Measurements from ENCODE around the gene EVC2. TPM values are rescaled to one million over a fixed set of nuclear protein-coding genes. Genes with fewer than 3 reads are reported as not detected.

The EVC2 gene
- total RNA-seq, 3 donors from 2014 or later (not counting 1 experiment from before 2014, with no cell fraction given) = 0.20 to 2.6 (median 1.5) TPM

DNA sequence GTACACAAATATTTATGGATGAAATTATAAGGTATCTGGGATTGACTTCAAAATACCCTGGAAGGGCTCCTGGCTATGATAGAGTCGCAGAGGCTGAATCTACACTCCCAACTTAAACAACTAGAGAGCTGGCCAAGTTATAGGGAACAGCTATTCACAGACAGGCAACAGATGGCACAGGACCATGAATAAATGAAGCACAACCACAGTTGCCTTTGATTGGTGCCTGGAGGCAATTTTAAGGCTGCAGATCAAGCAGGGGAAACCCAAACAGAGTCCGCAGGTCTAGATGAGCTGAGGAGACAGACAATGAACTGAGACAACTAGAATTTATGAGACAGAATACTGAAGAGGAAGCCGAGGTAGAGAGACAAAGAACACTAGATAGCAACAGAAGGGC lies 155.9 kb downstream of the EVC2 start:
- TF ChIP-seq CTCF (IDR thresholded peaks at IDR 0.05) = no peak
- ATAC-seq = no peak
- peaks cover 0 to 7% of the 10 kb centered on the region in 2 donors for H3K27me3 Mint-ChIP-seq (ENCODE audit: low read depth in 2 of 2)
- H3K27ac ChIP-seq (ENCODE audit: low read length) = no peak overlapping the region
- H3K27ac Mint-ChIP-seq = no peak overlapping the region
- intact Hi-C loops (cut with micrococcal nuclease) = no loop called here
- H3K27me3 ChIP-seq (ENCODE audit: control insufficient read depth, insufficient read depth, low read length) = no peaks in the 10 kb centered on the region
- peaks cover 0 to 2% of the 10 kb centered on the region in 2 donors for H3K9me3 Mint-ChIP-seq
- DNase-seq = no peak
- no peaks in the 10 kb centered on the region for H3K4me1 ChIP-seq (ENCODE audit: control insufficient read depth, insufficient read depth, low read length)
- no peaks in the 10 kb centered on the region for H3K9me3 ChIP-seq (ENCODE audit: control insufficient read depth, insufficient read depth, low read length)
- H3K4me3 Mint-ChIP-seq = no peak overlapping the region
- H3K4me1 Mint-ChIP-seq = no peaks in the 10 kb centered on the region
- H3K36me3 ChIP-seq (ENCODE audit: control insufficient read depth, insufficient read depth, low read length) = no peaks in the 10 kb centered on the region
- H3K4me3 ChIP-seq (ENCODE audit: low read length) = no peak overlapping the region
- no peaks in the 10 kb centered on the region for H3K36me3 Mint-ChIP-seq
- WGBS (ENCODE audit: insufficient coverage) = 76% methylated on average over 3 of the region's 3 CpGs

DNA sequence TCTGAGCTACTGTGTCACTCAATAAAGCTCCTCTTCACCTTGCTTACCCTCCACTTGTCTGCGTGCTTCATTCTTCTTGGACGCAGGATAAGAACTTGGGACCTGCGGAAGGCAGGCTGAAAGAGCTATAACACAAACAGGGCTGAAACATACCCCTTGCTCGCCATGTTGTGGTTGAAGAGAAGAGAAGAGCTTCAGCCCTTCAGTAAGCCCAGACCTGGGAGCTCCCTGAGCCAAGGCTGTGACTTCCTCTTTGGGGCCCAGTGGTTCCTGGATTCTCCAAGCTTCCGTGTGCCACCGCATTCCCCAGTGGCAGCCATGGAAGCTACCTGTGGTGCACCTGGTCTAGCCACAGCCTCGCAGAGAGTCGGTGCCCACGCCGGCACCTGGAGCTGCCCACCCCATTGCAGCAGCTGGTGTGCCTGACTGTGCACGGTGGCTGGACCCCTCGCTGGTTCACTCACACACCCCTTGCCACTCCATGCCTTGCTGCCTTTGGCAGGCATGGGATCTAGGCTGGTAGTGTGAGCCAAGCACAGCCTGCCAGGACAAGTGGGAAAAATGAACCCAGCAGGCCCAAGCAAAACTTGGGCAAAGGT lies 160.6 kb downstream of the EVC2 start:
- WGBS (ENCODE audit: insufficient coverage) = 94% methylated on average over 12 of the region's 12 CpGs
- H3K4me1 ChIP-seq (ENCODE audit: control insufficient read depth, insufficient read depth, low read length) = no peaks in the 10 kb centered on the region
- H3K4me3 ChIP-seq (ENCODE audit: low read length) = no peak overlapping the region
- H3K27me3 ChIP-seq (ENCODE audit: control insufficient read depth, insufficient read depth, low read length) = no peaks in the 10 kb centered on the region
- no peaks in the 10 kb centered on the region for H3K9me3 ChIP-seq (ENCODE audit: control insufficient read depth, insufficient read depth, low read length)
- no peak for DNase-seq
- Mint-ChIP-seq H3K27me3 (ENCODE audit: low read depth in 2 of 2) (peaks cover 0 to 15% of the 10 kb centered on the region in 2 donors), H3K4me1 (no peaks in the 10 kb centered on the region), H3K27ac (no peak overlapping the region), H3K4me3 (no peak overlapping the region), H3K9me3 (peaks cover 0 to 2% of the 10 kb centered on the region in 2 donors), H3K36me3 (no peaks in the 10 kb centered on the region)
- intact Hi-C loops (cut with micrococcal nuclease) = no loop called here
- H3K36me3 ChIP-seq (ENCODE audit: control insufficient read depth, insufficient read depth, low read length) = no peaks in the 10 kb centered on the region
- H3K27ac ChIP-seq (ENCODE audit: low read length) = no peak overlapping the region
- no peak for ATAC-seq
- no peak for TF ChIP-seq CTCF (IDR thresholded peaks at IDR 0.05)

- no peak for TF ChIP-seq CTCF (IDR thresholded peaks at IDR 0.05)
- Histone ChIP-seq H3K9me3 (ENCODE audit: control insufficient read depth, insufficient read depth, low read length) (no peaks in the 10 kb centered on the region), H3K4me3 (ENCODE audit: low read length) (no peak overlapping the region), H3K4me1 (ENCODE audit: control insufficient read depth, insufficient read depth, low read length) (no peaks in the 10 kb centered on the region), H3K36me3 (ENCODE audit: control insufficient read depth, insufficient read depth, low read length) (no peaks in the 10 kb centered on the region), H3K27me3 (ENCODE audit: control insufficient read depth, insufficient read depth, low read length) (no peaks in the 10 kb centered on the region), H3K27ac (ENCODE audit: low read length) (no peak overlapping the region)
- intact Hi-C loops (cut with micrococcal nuclease) = no loop called here
- no peaks in the 10 kb centered on the region for H3K36me3 Mint-ChIP-seq
- no peak for ATAC-seq
- no peaks in the 10 kb centered on the region for H3K4me1 Mint-ChIP-seq
- H3K4me3 Mint-ChIP-seq = no peak overlapping the region
- no peak for DNase-seq
- 31% methylated on average over 2 of the region's 2 CpGs for WGBS (ENCODE audit: insufficient coverage)
- peaks cover 0 to 13% of the 10 kb centered on the region in 2 donors for H3K27me3 Mint-ChIP-seq (ENCODE audit: low read depth in 2 of 2)
- H3K27ac Mint-ChIP-seq = no peak overlapping the region
- peaks cover 0 to 2% of the 10 kb centered on the region in 2 donors for H3K9me3 Mint-ChIP-seq
These were observed 163.1 kb downstream of the EVC2 start for GRCh38 chr4:5545271-5545670.

GRCh38 chr4:5544762-5545161 lies 163.6 kb downstream of the EVC2 start:
- H3K27ac Mint-ChIP-seq = no peak overlapping the region
- peaks cover 0 to 8% of the 10 kb centered on the region in 2 donors for H3K27me3 Mint-ChIP-seq (ENCODE audit: low read depth in 2 of 2)
- Histone ChIP-seq H3K27ac (ENCODE audit: low read length) (no peak overlapping the region), H3K36me3 (ENCODE audit: control insufficient read depth, insufficient read depth, low read length) (no peaks in the 10 kb centered on the region), H3K27me3 (ENCODE audit: control insufficient read depth, insufficient read depth, low read length) (no peaks in the 10 kb centered on the region), H3K4me3 (ENCODE audit: low read length) (no peak overlapping the region), H3K4me1 (ENCODE audit: control insufficient read depth, insufficient read depth, low read length) (no peaks in the 10 kb centered on the region), H3K9me3 (ENCODE audit: control insufficient read depth, insufficient read depth, low read length) (no peaks in the 10 kb centered on the region)
- intact Hi-C loops (cut with micrococcal nuclease) = no loop called here
- H3K4me1 Mint-ChIP-seq = no peaks in the 10 kb centered on the region
- TF ChIP-seq CTCF (IDR thresholded peaks at IDR 0.05) = no peak
- DNase-seq (no peak), ATAC-seq (no peak)
- H3K9me3 Mint-ChIP-seq = no peaks in the 10 kb centered on the region
- 72% methylated on average over 5 of the region's 5 CpGs for whole genome bisulfite sequencing (ENCODE audit: insufficient coverage)
- H3K36me3 Mint-ChIP-seq = no peaks in the 10 kb centered on the region
- no peak overlapping the region for H3K4me3 Mint-ChIP-seq
